NCI-H524 treated with DMSO at 0.1 percent for 48 hours (cell line): ENCODE measurements around the gene SETD4.
"Not testable (repeated sequence)": the region's sequence is repeated elsewhere in the genome, so short reads cannot be mapped to it uniquely, and the experiment has no call there.

Experiments used
- DNase-seq: peaks from one replicate; lab custom pipeline; 2025; lab: John Stamatoyannopoulos, UW

SETD4 gene

GRCh38 chr21:36060159-36060921 lies at the start of gene SETD4:
TSS of gene SETD4 (minus strand) at chr21:36060526. CDS start at chr21:36058888, 1,638 bp downstream.
- peak; percentile 68 for DNase-seq

GRCh38 chr21:36109868-36110267 lies 49.5 kb upstream of the SETD4 start:
- no peak for DNase-seq

- no peak for DNase-seq
Measured at GRCh38 chr21:36105327-36105842, 45.1 kb upstream of the SETD4 start.

- DNase-seq: no peak
Measured at GRCh38 chr21:36104317-36105300, 44.3 kb upstream of the SETD4 start.

GRCh38 chr21:36103434-36103833 lies 43.1 kb upstream of the SETD4 start:
- DNase-seq: no peak

GRCh38 chr21:36100971-36101641 lies 40.8 kb upstream of the SETD4 start:
- no peak for DNase-seq

GRCh38 chr21:36099695-36100211 lies 39.4 kb upstream of the SETD4 start:
- not testable (repeated sequence) for DNase-seq

GRCh38 chr21:36099000-36099399 lies 38.7 kb upstream of the SETD4 start:
- DNase-seq: no peak

GRCh38 chr21:36098182-36098532 lies 37.8 kb upstream of the SETD4 start:
- DNase-seq: no peak

- DNase-seq: no peak
Measured at GRCh38 chr21:36097427-36098181, 37.3 kb upstream of the SETD4 start.

GRCh38 chr21:36096398-36097290 lies 36.3 kb upstream of the SETD4 start:
- DNase-seq: no peak

- DNase-seq: no peak
Measured at GRCh38 chr21:36093512-36093911, 33.2 kb upstream of the SETD4 start.

GRCh38 chr21:36092681-36093080 lies 32.4 kb upstream of the SETD4 start:
- DNase-seq: no peak

GRCh38 chr21:36089946-36090345 lies 29.6 kb upstream of the SETD4 start:
- no peak for DNase-seq

- DNase-seq: no peak
Measured at GRCh38 chr21:36087362-36088138, 27.2 kb upstream of the SETD4 start.

- DNase-seq: no peak
Measured at GRCh38 chr21:36082237-36082664, 21.9 kb upstream of the SETD4 start.

- no peak for DNase-seq
Measured at GRCh38 chr21:36080386-36080785, 20.1 kb upstream of the SETD4 start.

- no peak for DNase-seq
Measured at GRCh38 chr21:36079671-36080070, 19.3 kb upstream of the SETD4 start.

GRCh38 chr21:36079010-36079649 lies 18.8 kb upstream of the SETD4 start:
- no peak for DNase-seq
